GM23248 (cell line): ENCODE results near the gene FOXF2. TPM values are rescaled to one million over a fixed set of nuclear protein-coding genes. Genes with fewer than 3 reads are reported as not detected.

Experiments
- DNase-seq: peaks from one replicate; pipeline ENCODE4 v3.0.0-alpha.2; 2015
- H2AFZ ChIP-seq: fragments of 200-600 bp; sonication (generic); 2 replicates; pipeline ENCODE4 v1.6.1; 2016; ENCODE audit warnings: antibody characterized with exemption
- H3F3A ChIP-seq: fragments of 200-600 bp; sonication (generic); 2 replicates; pipeline ENCODE4 v1.6.1; 2016; ENCODE audit warnings: mild to moderate bottlenecking, antibody characterized with exemption, mixed run types; ENCODE audit not compliant: insufficient read depth
- H3K27ac ChIP-seq: fragments of 200-600 bp; sonication (generic); 2 replicates; pipeline ENCODE4 v1.5.1; 2016; ENCODE audit warnings: mild to moderate bottlenecking
- H3K27me3 ChIP-seq: fragments of 200-600 bp; sonication (generic); replicated peaks from 2 replicates; pipeline ENCODE4 v1.6.1; 2016; ENCODE audit warnings: mild to moderate bottlenecking; ENCODE audit not compliant: insufficient read depth
- H3K36me3 ChIP-seq: fragments of 200-600 bp; sonication (generic); 2 replicates; pipeline ENCODE4 v1.6.1; 2016; ENCODE audit warnings: low read depth, mild to moderate bottlenecking
- H3K4me1 ChIP-seq: fragments of 200-600 bp; sonication (generic); 2 replicates; pipeline ENCODE4 v1.6.1; 2016; ENCODE audit warnings: mild to moderate bottlenecking; ENCODE audit not compliant: insufficient read depth
- H3K4me2 ChIP-seq: fragments of 200-600 bp; sonication (generic); one replicate; pipeline ENCODE4 v1.6.1; 2016; ENCODE audit warnings: mild to moderate bottlenecking; ENCODE audit not compliant: unreplicated experiment
- H3K4me3 ChIP-seq: fragments of 200-600 bp; sonication (generic); 2 replicates; pipeline ENCODE4 v1.5.1; 2016; ENCODE audit warnings: mild to moderate bottlenecking
- H3K79me2 ChIP-seq: fragments of 200-600 bp; sonication (generic); 2 replicates; pipeline ENCODE4 v1.6.1; 2016; ENCODE audit warnings: mild to moderate bottlenecking; ENCODE audit not compliant: insufficient read depth
- H3K9ac ChIP-seq: fragments of 200-600 bp; sonication (generic); 2 replicates; pipeline ENCODE4 v1.6.1; 2016; ENCODE audit warnings: mild to moderate bottlenecking
- H3K9me2 ChIP-seq: fragments of 200-600 bp; sonication (generic); 2 replicates; pipeline ENCODE4 v1.6.1; 2016; ENCODE audit warnings: mixed run types, mild to moderate bottlenecking, moderate library complexity; ENCODE audit not compliant: insufficient read depth
- H3K9me3 ChIP-seq: fragments of 200-600 bp; sonication (generic); one replicate; pipeline ENCODE4 v1.6.1; 2017; ENCODE audit warnings: low read depth
- H4K20me1 ChIP-seq: fragments of 200-600 bp; sonication (generic); 2 replicates; pipeline ENCODE4 v1.6.0; 2016; ENCODE audit not compliant: insufficient read depth
- EZH2 ChIP-seq: fragments of 200-600 bp; sonication (generic); IDR thresholded peaks from 2 replicates; pipeline ENCODE4 v1.6.1; 2018; ENCODE audit warnings: antibody characterized with exemption, mild to moderate bottlenecking; ENCODE audit not compliant: insufficient read depth, poor library complexity, severe bottlenecking
- EZH2phosphoT487 ChIP-seq: fragments of 200-600 bp; sonication (generic); IDR thresholded peaks from 2 replicates; pipeline ENCODE4 v1.6.1; 2018; ENCODE audit warnings: antibody characterized with exemption, moderate library complexity, mild to moderate bottlenecking, low read depth; ENCODE audit not compliant: insufficient read depth
- WGBS, 2 experiments: methylation state at CpG; one replicate each; pipeline ENCODE4 v1.1.6; 2015 to 2017; ENCODE audit warnings: low lambda C conversion rate in 2 of 2, low coverage in 1 of 2; ENCODE audit errors: missing lambda C conversion rate in 2 of 2; 5-methylcytosine and 5-hydroxymethylcytosine counted together
- in situ Hi-C: fragments of 300-500 bp; cut with MboI; formaldehyde crosslinking; loops from 2 replicates; pipeline ENCODE4 v1.15.0; 2020
- polyA plus RNA-seq: library from polyadenylated mRNA; unstranded; fragments of >200 nt; fragmentation: Nextera tagmentation; extraction: Ambion mirVana; gene quantifications from 2 replicates; pipeline ENCODE4 v1.2.1, GENCODE V29; 2016
- total RNA-seq: library from RNA; depleted of rRNA; stranded (reverse); fragments of >200 nt; shearing (Covaris generic); gene quantifications from 2 replicates; pipeline ENCODE4 v1.2.3, GENCODE V29; 2014

FOXF2 gene
- total and polyA plus RNA-seq, 2 experiments from 2014 or later: 2.7 to 8.3 TPM

DNA sequence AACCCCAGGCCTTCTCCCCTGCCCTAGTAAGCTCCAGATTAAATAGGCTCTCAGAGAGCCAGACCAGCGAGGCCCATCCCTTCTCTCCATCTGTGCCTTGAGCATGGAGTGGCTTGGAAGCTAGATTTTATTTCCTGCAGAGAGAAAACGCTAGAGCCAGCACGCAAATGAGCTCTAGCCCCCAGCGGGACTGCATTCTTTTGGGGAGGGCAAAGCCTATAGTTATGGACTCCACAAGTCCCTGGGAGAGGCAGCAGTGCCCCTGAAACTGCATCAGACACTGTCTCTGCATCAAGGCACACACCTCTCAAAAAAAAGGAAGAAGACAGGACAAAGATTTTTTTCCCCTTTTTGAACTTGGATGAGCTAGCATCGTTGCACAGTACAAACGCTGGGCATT lies 15.8 kb downstream of the FOXF2 start:
- Histone ChIP-seq H4K20me1 (no peaks in the 10 kb centered on the region), H3K27me3 (no peaks in the 10 kb centered on the region), H3K4me1 (no peaks in the 10 kb centered on the region), H3F3A (no peaks in the 10 kb centered on the region), H3K79me2 (no peaks in the 10 kb centered on the region), H3K36me3 (no peaks in the 10 kb centered on the region), H2AFZ (no peak overlapping the region), H3K4me2 (no peak overlapping the region), H3K9me3 (no peaks in the 10 kb centered on the region), H3K9ac (no peak overlapping the region), H3K9me2 (no peaks in the 10 kb centered on the region), H3K27ac (no peak overlapping the region), H3K4me3 (no peak overlapping the region)
- TF ChIP-seq EZH2phosphoT487: no peak
- no peak for TF ChIP-seq EZH2
- 50 to 66% methylated on average over 6 of the region's 6 CpGs for WGBS, 2 experiments
- DNase-seq: no peak
- in situ Hi-C loops: loop anchor here (10.0 to 25.0 kb wide), 2 partner anchors 610 to 818 kb away; no protein-coding TSS in a partner anchor

- Histone ChIP-seq H3F3A (no peaks in the 10 kb centered on the region), H3K4me1 (no peaks in the 10 kb centered on the region), H3K4me3 (no peak overlapping the region), H3K9ac (no peak overlapping the region), H3K4me2 (no peak overlapping the region), H2AFZ (no peak overlapping the region), H4K20me1 (no peaks in the 10 kb centered on the region), H3K27ac (no peak overlapping the region), H3K79me2 (no peaks in the 10 kb centered on the region), H3K9me2 (no peaks in the 10 kb centered on the region), H3K36me3 (no peaks in the 10 kb centered on the region), H3K27me3 (no peaks in the 10 kb centered on the region), H3K9me3 (no peaks in the 10 kb centered on the region)
- TF ChIP-seq EZH2 (no peak), EZH2phosphoT487 (no peak)
- WGBS, 2 experiments: 46 to 57% methylated on average over 12 to 13 of the region's 13 CpGs
- in situ Hi-C loops: loop anchor here (10.0 to 25.0 kb wide), 2 partner anchors 612 to 819 kb away; no protein-coding TSS in a partner anchor
- peak; percentile 43 for DNase-seq
Observed at GRCh38 chr6:1406306-1407072, 17.1 kb downstream of the FOXF2 start.

- peak; percentile 35 for DNase-seq
- H3K9me3 ChIP-seq: no peaks in the 10 kb centered on the region
- no peak overlapping the region for H3K27ac ChIP-seq
- H3K79me2 ChIP-seq: no peaks in the 10 kb centered on the region
- H3K4me1 ChIP-seq: no peaks in the 10 kb centered on the region
- TF ChIP-seq EZH2phosphoT487: no peak
- no peak for TF ChIP-seq EZH2
- no peak overlapping the region for H3K9ac ChIP-seq
- in situ Hi-C loops: loop anchor here (10.0 to 25.0 kb wide), 2 partner anchors 613 to 820 kb away; no protein-coding TSS in a partner anchor
- H3K4me2 ChIP-seq: no peak overlapping the region
- H3K27me3 ChIP-seq: no peaks in the 10 kb centered on the region
- H3F3A ChIP-seq: no peaks in the 10 kb centered on the region
- no peaks in the 10 kb centered on the region for H4K20me1 ChIP-seq
- H2AFZ ChIP-seq: no peak overlapping the region
- no peaks in the 10 kb centered on the region for H3K36me3 ChIP-seq
- no peak overlapping the region for H3K4me3 ChIP-seq
- 59 to 60% methylated on average over 11 of the region's 11 CpGs for WGBS, 2 experiments
- no peaks in the 10 kb centered on the region for H3K9me2 ChIP-seq
Observed at GRCh38 chr6:1407499-1407990, 18.2 kb downstream of the FOXF2 start.

- H3K9me3 ChIP-seq: no peaks in the 10 kb centered on the region
- no peak overlapping the region for H3K4me2 ChIP-seq
- no peak overlapping the region for H3K4me3 ChIP-seq
- no peak for TF ChIP-seq EZH2phosphoT487
- TF ChIP-seq EZH2: no peak
- 0 out of 2 replicates have a peak, but pooled peaks cover 6% of the 10 kb centered on the region for H3K27me3 ChIP-seq
- H3K36me3 ChIP-seq: no peaks in the 10 kb centered on the region
- DNase-seq: no peak
- H4K20me1 ChIP-seq: no peaks in the 10 kb centered on the region
- no peaks in the 10 kb centered on the region for H3F3A ChIP-seq
- H3K9me2 ChIP-seq: no peaks in the 10 kb centered on the region
- H3K4me1 ChIP-seq: no peaks in the 10 kb centered on the region
- 66% methylated on average over 22 of the region's 22 CpGs for WGBS, 2 experiments
- no peak overlapping the region for H2AFZ ChIP-seq
- in situ Hi-C loops: loop anchor here (10.0 to 25.0 kb wide), 2 partner anchors 615 to 823 kb away; no protein-coding TSS in a partner anchor
- H3K27ac ChIP-seq: no peak overlapping the region
- H3K9ac ChIP-seq: no peak overlapping the region
- H3K79me2 ChIP-seq: no peaks in the 10 kb centered on the region
Observed at GRCh38 chr6:1409774-1410465, 20.5 kb downstream of the FOXF2 start.
